CD4-positive, alpha-beta T cell (primary cell): Measurements from ENCODE around the gene PCED1B. TPM values are rescaled to one million over a fixed set of nuclear protein-coding genes. Genes with fewer than 3 reads are reported as not detected.

Source experiments
- ATAC-seq: fragments of 200-7000 bp; cut with Tn5 transposase; one replicate; pipeline ENCODE4 v1.10.0; 2022; ENCODE audit warnings: mild to moderate bottlenecking; ENCODE audit not compliant: poor library complexity
- CTCF ChIA-PET: fragments of 350-600 bp; sonication (Branson Sonifier 250); formaldehyde crosslinking; loops from one replicate; lab custom pipeline; 2021; ENCODE audit warnings: antibody characterized with exemption, inconsistent platforms; lab: Charles Lee
- POLR2A ChIA-PET: fragments of 350-600 bp; sonication (Branson Sonifier 250); formaldehyde crosslinking; loops from one replicate; lab custom pipeline; 2021; ENCODE audit warnings: antibody characterized with exemption, inconsistent platforms; lab: Charles Lee
- DNase-seq, 14 experiments: peaks; one replicate each; pipeline ENCODE4 v3.0.0-alpha.2; 2013 to 2020; ENCODE audit warnings: mixed read lengths in 2 of 14
- H3K27ac ChIP-seq, 2 donors: one replicate each; pipeline versions ENCODE4 v1.5.1 to v1.7.0; 2013; ENCODE audit warnings: low read length in 2 of 2, low read depth in 1 of 2, mild to moderate bottlenecking in 1 of 2
- H3K27me3 ChIP-seq, 2 experiments: 1 replicate in 1 of 2; 2 replicates in 1 of 2; pipeline versions ENCODE4 v1.6.1 to v1.7.0; 2013; ENCODE audit warnings: low read length in 2 of 2, control low read depth in 1 of 2, mild to moderate bottlenecking in 1 of 2, moderate library complexity in 1 of 2; ENCODE audit not compliant: insufficient read depth in 2 of 2, control insufficient read depth in 1 of 2
- H3K36me3 ChIP-seq: one replicate; pipeline ENCODE4 v1.6.1; 2013; ENCODE audit warnings: low read length, control low read depth; ENCODE audit not compliant: insufficient read depth
- H3K4me1 ChIP-seq: one replicate; pipeline ENCODE4 v1.6.1; 2013; ENCODE audit warnings: low read length, control low read depth; ENCODE audit not compliant: insufficient read depth
- H3K4me3 ChIP-seq: one replicate; pipeline ENCODE4 v1.5.1; 2013; ENCODE audit warnings: mild to moderate bottlenecking, low read length, moderate library complexity
- H3K9me3 ChIP-seq, 2 experiments: 1 replicate in 1 of 2; 2 replicates in 1 of 2; pipeline versions ENCODE4 v1.6.1 to v1.7.0; 2013; ENCODE audit warnings: low read length in 2 of 2, mild to moderate bottlenecking in 2 of 2, control low read depth in 1 of 2, moderate library complexity in 1 of 2; ENCODE audit not compliant: control insufficient read depth in 1 of 2, insufficient read depth in 1 of 2
- H3K27ac Mint-ChIP-seq: one replicate; pipeline ENCODE4 v1.8.0; 2020; ENCODE audit warnings: mixed read lengths
- H3K27me3 Mint-ChIP-seq: one replicate; pipeline ENCODE4 v1.8.0; 2021; ENCODE audit warnings: mixed read lengths
- H3K36me3 Mint-ChIP-seq: one replicate; pipeline ENCODE4 v1.8.0; 2021; ENCODE audit warnings: low read depth, mixed read lengths
- H3K4me1 Mint-ChIP-seq: one replicate; pipeline ENCODE4 v1.8.0; 2021; ENCODE audit warnings: low read depth, mixed read lengths
- H3K4me3 Mint-ChIP-seq: one replicate; pipeline ENCODE4 v1.8.0; 2020; ENCODE audit warnings: mild to moderate bottlenecking, mixed read lengths
- H3K9me3 Mint-ChIP-seq: one replicate; pipeline ENCODE4 v1.8.0; 2020; ENCODE audit warnings: mixed read lengths
- CTCF ChIP-seq: fragments of 200-600 bp; IDR thresholded peaks from one replicate; pipeline ENCODE4 v1.8.0; 2022; ENCODE audit warnings: antibody characterized with exemption, mild to moderate bottlenecking
- intact Hi-C, 2 experiments: fragments of 100-400 bp; cut with DNase I in 1 of 2; cut with micrococcal nuclease in 1 of 2; formaldehyde crosslinking; loops; one replicate each; pipeline versions ENCODE4 v1.15.1 to v1.9.0; 2023 to 2025; cut with DNase I, micrococcal nuclease
- total RNA-seq, 174 experiments: library from RNA in 2 of 174; stranded (reverse) in 2 of 174; gene quantifications; one replicate each; pipeline ENCODE4 v1.2.3 and lab custom pipeline; 2021 to 2026

The PCED1B gene
- total RNA-seq, 2 experiments from 2014 or later, result 18.7 to 20.0 TPM

- H3K27me3 Mint-ChIP-seq, result no peaks in the 10 kb centered on the region
- peaks cover 57% of the 10 kb centered on the region for H3K36me3 Mint-ChIP-seq
- H3K4me1 Mint-ChIP-seq, result peaks cover 16% of the 10 kb centered on the region
- Histone ChIP-seq H3K4me1 (no peaks in the 10 kb centered on the region), H3K9me3 (no peaks in the 10 kb centered on the region), H3K27me3 (no peaks in the 10 kb centered on the region), H3K4me3 (no peak overlapping the region), H3K36me3 (peaks cover 17% of the 10 kb centered on the region), H3K27ac (no peak overlapping the region)
- ChIA-PET CTCF (no interaction called here), POLR2A (no interaction called here)
- DNase-seq (no peak), ATAC-seq (no peak)
- no peak for TF ChIP-seq CTCF
- peaks cover 2% of the 10 kb centered on the region for H3K9me3 Mint-ChIP-seq
- no peak overlapping the region for H3K27ac Mint-ChIP-seq
- H3K4me3 Mint-ChIP-seq, result no peak overlapping the region
- intact Hi-C loops, result no loop called here
These were observed 56.2 kb downstream of the PCED1B start for GRCh38 chr12:47135578-47135977.

GRCh38 chr12:47139000-47139681 is 59.7 kb downstream of the PCED1B start:
- POLR2A ChIA-PET, result no interaction called here
- intact Hi-C loops, result no loop called here
- DNase-seq (no peak), ATAC-seq (no peak)
- Mint-ChIP-seq H3K9me3 (peaks cover 2% of the 10 kb centered on the region), H3K27me3 (no peaks in the 10 kb centered on the region), H3K4me1 (peaks cover 22% of the 10 kb centered on the region), H3K27ac (no peak overlapping the region), H3K4me3 (no peak overlapping the region), H3K36me3 (peaks cover 66% of the 10 kb centered on the region)
- no peaks in the 10 kb centered on the region for H3K27me3 ChIP-seq
- H3K4me3 ChIP-seq, result no peak overlapping the region
- no peaks in the 10 kb centered on the region for H3K4me1 ChIP-seq
- CTCF ChIA-PET, result no interaction called here
- no peaks in the 10 kb centered on the region for H3K9me3 ChIP-seq
- H3K27ac ChIP-seq, result no peak overlapping the region
- TF ChIP-seq CTCF, result no peak
- peaks cover 25% of the 10 kb centered on the region for H3K36me3 ChIP-seq

GRCh38 chr12:47141459-47141858 is 62.0 kb downstream of the PCED1B start:
- Mint-ChIP-seq H3K27me3 (no peaks in the 10 kb centered on the region), H3K36me3 (peaks cover 50% of the 10 kb centered on the region), H3K4me3 (no peak overlapping the region), H3K4me1 (peaks cover 42% of the 10 kb centered on the region), H3K27ac (no peak overlapping the region), H3K9me3 (peaks cover 2% of the 10 kb centered on the region)
- ATAC-seq (no peak), DNase-seq (no peak)
- intact Hi-C loops, result no loop called here
- ChIA-PET POLR2A (interaction anchor here (1.4 kb wide), 1 partner anchor 21 kb away, joined by 3 read pairs; no protein-coding TSS in a partner anchor), CTCF (no interaction called here)
- H3K9me3 ChIP-seq, result no peaks in the 10 kb centered on the region
- no peak overlapping the region for H3K27ac ChIP-seq
- H3K36me3 ChIP-seq, result peaks cover 19% of the 10 kb centered on the region
- no peak for TF ChIP-seq CTCF
- H3K4me1 ChIP-seq, result peaks cover 4% of the 10 kb centered on the region
- no peak overlapping the region for H3K4me3 ChIP-seq
- H3K27me3 ChIP-seq, result no peaks in the 10 kb centered on the region
